Measurements from ENCODE around the gene OR9Q1. TPM values are rescaled to one million over a fixed set of nuclear protein-coding genes. Genes with fewer than 3 reads are reported as not detected.

Gene OR9Q1
- polyA plus RNA-seq, 2 of the 4 experiments (the other 2 are of a cell fraction) = not detected

- DNase-seq (ENCODE audit: low read depth in 1 of 2, low spot score in 1 of 2) = no peak
- ChIA-PET POLR2A (no interaction called here), CTCF (no interaction called here)
- no peaks in the 10 kb centered on the region for H3K4me1 ChIP-seq
- no peak for FAIRE-seq
- H3K27ac ChIP-seq = no peak overlapping the region
- no peak for ATAC-seq
- H3K9me3 ChIP-seq = no peaks in the 10 kb centered on the region
- H3K4me3 ChIP-seq = no peak overlapping the region
- 2% methylated on average over 3 of the region's 3 CpGs for WGBS (ENCODE audit: missing lambda C conversion rate)
- TF ChIP-seq SREBF2 (IDR thresholded peaks at IDR 0.05) (no peak), ESRRA (IDR thresholded peaks at IDR 0.05; ENCODE audit: borderline replicate concordance, low read length) (no peak), POLR2AphosphoS2 (conservative IDR thresholded peaks at IDR 0.05; ENCODE audit: low read length) (no peak), REST (IDR thresholded peaks at IDR 0.05) (no peak), PHF8 (IDR thresholded peaks at IDR 0.05; ENCODE audit: borderline replicate concordance, low read depth) (no peak), HOXB5 (CRISPR knock-in tag; IDR thresholded peaks at IDR 0.05) (no peak)
- H3K4me2 ChIP-seq = no peak overlapping the region
These were observed 22.6 kb downstream of the OR9Q1 start for GRCh38 chr11:58046231-58046630.

GRCh38 chr11:58047818-58048217, 24.1 kb downstream of the OR9Q1 start:
- ChIA-PET CTCF (no interaction called here), POLR2A (no interaction called here)
- ATAC-seq (no peak), FAIRE-seq (no peak), DNase-seq (ENCODE audit: low read depth in 1 of 2, low spot score in 1 of 2) (no peak)
- no peak overlapping the region for H3K27ac ChIP-seq
- no peaks in the 10 kb centered on the region for H3K4me1 ChIP-seq
- no peak overlapping the region for H3K4me2 ChIP-seq
- no peak overlapping the region for H3K4me3 ChIP-seq
- TF ChIP-seq HES2 (IDR thresholded peaks at IDR 0.05) = no peak
- no peak for TF ChIP-seq JUNB (IDR thresholded peaks at IDR 0.05)
- no peak for TF ChIP-seq HDAC2 (IDR thresholded peaks at IDR 0.05)
- no peak for TF ChIP-seq CTCF (IDR thresholded peaks at IDR 0.05)
- no peak for TF ChIP-seq PBX3 (IDR thresholded peaks at IDR 0.05)
- TF ChIP-seq ESRRA (IDR thresholded peaks at IDR 0.05; ENCODE audit: borderline replicate concordance, low read length) = no peak
- TF ChIP-seq RCOR1 (IDR thresholded peaks at IDR 0.05; ENCODE audit: low read depth, low read length) = no peak
- no peak for TF ChIP-seq ZC3H11A (IDR thresholded peaks at IDR 0.05)
- TF ChIP-seq KDM5A (IDR thresholded peaks at IDR 0.05) = no peak
- TF ChIP-seq HOXB13 (CRISPR knock-in tag; IDR thresholded peaks at IDR 0.05; ENCODE audit: low read depth) = no peak
- no peak for TF ChIP-seq ELK1 (IDR thresholded peaks at IDR 0.05; ENCODE audit: low read depth, low read length)
- TF ChIP-seq KDM1A (IDR thresholded peaks at IDR 0.05; ENCODE audit: low read depth) = no peak
- no peak for TF ChIP-seq RAD21 (conservative IDR thresholded peaks at IDR 0.05 in 1 of 2, IDR thresholded peaks at IDR 0.05 in 1 of 2)
- no peaks in the 10 kb centered on the region for H3K9me3 ChIP-seq
- WGBS (ENCODE audit: missing lambda C conversion rate) = 42% methylated on average over 3 of the region's 3 CpGs
